Stimulated activated naive CD8-positive, alpha-beta T cell treated with anti-CD3 and anti-CD28 coated beads, Interleukin-15, Interleukin-2, amounts not matched to agents 100 U/mL and 50 U/mL, for 24 hours (primary cell): ENCODE results near the gene BAAT.
"Not testable (repeated sequence)": the region's sequence is repeated elsewhere in the genome, so short reads cannot be mapped to it uniquely, and the experiment has no call there.

Experiments used
- ATAC-seq: fragments of 150-1000 bp; cut with Tn5 transposase; one replicate; pipeline ENCODE4 v1.10.0; 2021
- DNase-seq: peaks from one replicate; pipeline ENCODE4 v3.0.0; 2021

Gene BAAT

GRCh38 chr9:101359679-101360078 is 25.1 kb downstream of the BAAT start:
- ATAC-seq = no peak

DNA sequence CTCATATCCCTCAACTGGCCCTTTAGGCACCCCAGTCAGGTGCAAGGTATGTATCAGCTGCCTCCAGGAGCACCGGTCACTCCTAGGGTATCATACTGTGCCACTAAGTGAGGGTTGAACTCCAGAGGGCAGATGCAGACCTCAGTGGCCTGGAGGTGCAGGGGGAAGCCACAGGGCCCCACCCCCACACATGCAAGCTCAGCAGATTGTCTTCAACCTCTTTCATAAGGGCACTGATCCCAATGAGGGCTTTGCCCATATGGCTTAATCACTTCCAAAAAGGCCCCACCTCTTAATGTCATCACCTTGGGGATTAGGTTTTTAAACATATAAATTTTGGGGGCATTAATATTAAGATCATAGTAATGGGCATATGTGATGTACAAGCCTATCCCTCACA is 28.2 kb downstream of the BAAT start:
- DNase-seq = no peak
- ATAC-seq = no peak

More at GRCh38 chr9:101359679-101360078, 25.1 kb downstream of the BAAT start:
- DNase-seq = no peak

GRCh38 chr9:101354765-101355708 is 29.8 kb downstream of the BAAT start:
- ATAC-seq (no peak), DNase-seq (no peak)

DNA sequence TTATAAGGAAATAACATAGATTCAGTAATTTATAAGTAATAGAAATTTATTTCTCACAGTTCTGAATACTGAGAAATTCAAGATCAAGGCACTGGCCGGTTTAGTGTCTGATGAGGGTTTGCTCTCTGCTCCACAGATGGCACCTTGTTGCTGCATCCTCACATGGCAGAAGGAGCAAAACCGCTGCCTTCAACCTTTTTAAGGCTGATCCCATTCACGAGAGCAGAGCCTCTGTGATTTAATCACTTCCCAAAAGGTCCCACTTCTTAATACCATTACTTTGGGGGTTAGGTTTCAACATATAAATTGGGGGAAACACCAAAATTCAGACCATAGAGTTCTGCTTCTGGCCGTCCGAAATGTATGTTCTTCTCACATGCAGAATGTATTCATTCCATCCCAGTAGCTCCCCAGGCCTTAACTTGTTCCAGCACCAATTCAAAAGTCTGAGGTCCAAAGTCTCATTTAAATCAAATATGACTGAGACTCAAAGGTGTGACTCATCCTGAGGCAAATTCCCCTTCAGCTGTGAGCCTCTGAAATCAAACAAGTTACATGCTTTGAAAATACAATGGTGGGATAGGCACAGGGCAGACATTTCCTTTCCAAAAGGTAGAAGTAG is 30.6 kb downstream of the BAAT start:
- ATAC-seq = no peak
- no peak for DNase-seq

GRCh38 chr9:101353683-101354082 is 31.1 kb downstream of the BAAT start:
- no peak for ATAC-seq
- DNase-seq = no peak

DNA sequence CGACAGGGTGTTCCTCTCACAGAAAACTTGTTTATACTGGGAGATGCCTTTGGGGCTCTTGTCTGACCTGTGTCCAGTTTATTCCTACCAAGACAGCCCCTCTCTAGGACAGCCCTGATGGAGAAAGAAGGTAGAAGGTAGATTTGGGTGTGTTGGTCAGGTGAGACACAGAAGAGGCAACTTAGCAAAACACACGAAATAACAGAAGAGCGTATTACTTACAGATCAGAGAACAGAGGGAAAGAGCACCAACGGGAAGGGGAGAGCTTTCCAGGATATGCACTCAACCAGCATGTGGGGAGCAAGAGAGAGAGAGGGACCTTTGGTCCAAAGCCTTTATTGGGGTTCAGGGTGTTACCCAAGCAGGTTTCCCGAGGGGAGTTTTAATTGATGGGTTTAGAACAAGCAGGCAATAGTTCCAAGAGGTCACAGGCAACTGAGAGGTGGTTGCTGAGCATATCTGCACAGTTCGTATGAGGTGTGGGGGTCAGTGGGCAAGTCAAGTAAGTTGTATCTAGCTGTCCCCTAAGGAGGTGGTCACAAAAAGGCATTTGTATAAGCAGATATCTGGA is 31.8 kb downstream of the BAAT start:
- ATAC-seq = no peak
- DNase-seq = no peak

DNA sequence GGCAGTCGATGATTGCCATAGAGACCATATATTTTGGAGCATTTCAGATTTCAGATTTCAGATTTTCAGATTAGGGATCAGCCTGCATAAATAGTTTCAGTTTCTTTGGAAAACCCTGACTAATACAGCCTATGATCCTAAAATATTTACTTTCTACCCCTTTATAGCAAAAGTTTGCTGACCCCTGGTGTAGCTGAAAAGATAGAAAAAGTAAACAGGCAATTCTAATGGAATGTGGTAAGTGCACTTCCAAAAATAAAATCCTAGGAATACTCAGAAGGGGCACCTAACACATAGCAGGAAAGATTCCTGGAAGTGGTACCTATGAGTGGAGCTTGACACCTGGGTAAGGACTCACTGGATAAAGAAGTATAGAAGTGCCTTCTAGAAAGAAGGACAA is 34.5 kb downstream of the BAAT start:
- DNase-seq (no peak), ATAC-seq (no peak)

DNA sequence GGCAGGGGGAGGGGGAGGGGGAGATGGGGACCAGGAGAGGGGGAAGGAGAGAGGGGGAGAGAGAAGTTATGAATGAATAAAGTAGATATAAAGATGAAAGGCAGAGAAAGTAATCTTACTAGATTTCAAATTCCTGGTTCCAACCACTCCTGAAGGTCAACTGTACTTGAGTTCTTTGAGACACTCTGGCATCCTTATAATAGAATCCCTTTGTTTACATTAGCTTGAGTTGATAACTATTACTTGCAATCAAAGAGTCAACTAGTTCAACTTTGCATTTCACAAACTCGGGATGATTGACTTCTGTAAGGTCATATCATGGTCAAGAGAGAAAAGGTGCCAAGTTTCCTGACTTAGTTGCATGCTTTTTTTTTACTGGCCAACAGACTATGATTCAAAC is 42.2 kb downstream of the BAAT start:
- ATAC-seq = no peak
- no peak for DNase-seq

DNA sequence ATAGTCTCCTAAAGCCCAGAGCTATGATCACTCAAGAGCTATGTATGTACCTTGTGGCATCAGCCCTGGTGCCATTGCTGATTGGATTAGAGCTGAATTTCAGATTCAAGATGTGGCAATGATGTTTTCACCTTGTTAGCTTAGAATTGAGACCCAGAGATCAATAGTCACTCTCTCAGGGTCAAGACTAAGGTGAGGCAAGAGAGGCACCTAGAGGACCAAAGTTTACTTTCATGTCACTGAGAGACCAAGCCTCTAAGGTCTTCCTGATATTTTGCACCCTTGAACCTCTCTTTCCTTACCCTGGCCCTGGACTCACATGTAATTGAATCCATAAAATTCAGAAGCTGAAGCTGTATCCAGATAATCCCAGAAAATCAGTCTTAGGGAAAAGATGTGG is 42.8 kb downstream of the BAAT start:
- ATAC-seq = no peak
- no peak for DNase-seq

GRCh38 chr9:101337237-101337636 is 47.6 kb downstream of the BAAT start:
- ATAC-seq = no peak
- no peak for DNase-seq

GRCh38 chr9:101336091-101336490 is 48.7 kb downstream of the BAAT start:
- ATAC-seq = no peak
- DNase-seq = no peak

- DNase-seq (no peak), ATAC-seq (no peak)
Measured at GRCh38 chr9:101333926-101334702, 50.7 kb downstream of the BAAT start.

- no peak for ATAC-seq
- DNase-seq = no peak
Measured at GRCh38 chr9:101333490-101333889, 51.3 kb downstream of the BAAT start.

GRCh38 chr9:101332362-101332761 is 52.4 kb downstream of the BAAT start:
- ATAC-seq = no peak
- DNase-seq = no peak

- ATAC-seq, DNase-seq: not testable (repeated sequence)
Measured at GRCh38 chr9:101327422-101327909, 57.3 kb downstream of the BAAT start.

DNA sequence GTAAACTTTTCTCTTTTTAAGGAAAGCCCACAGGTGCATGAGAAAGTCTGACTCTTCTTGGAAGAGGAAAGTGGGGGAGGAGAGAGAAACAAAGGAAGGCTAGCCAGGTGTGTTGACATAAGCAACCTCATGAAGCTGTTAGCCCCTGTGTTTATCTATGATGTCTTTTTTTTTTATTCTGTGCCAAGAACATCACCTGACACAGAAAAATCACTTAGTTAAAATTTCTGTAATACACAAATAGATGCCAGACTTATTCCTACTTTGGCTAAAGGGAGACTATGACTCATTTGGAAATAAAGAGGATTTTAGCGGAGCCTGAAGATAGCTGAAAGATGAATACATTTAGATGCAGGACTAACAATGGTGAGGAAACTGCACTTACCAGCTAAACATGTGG is 58.3 kb downstream of the BAAT start:
- ATAC-seq (no peak), DNase-seq (no peak)

DNA sequence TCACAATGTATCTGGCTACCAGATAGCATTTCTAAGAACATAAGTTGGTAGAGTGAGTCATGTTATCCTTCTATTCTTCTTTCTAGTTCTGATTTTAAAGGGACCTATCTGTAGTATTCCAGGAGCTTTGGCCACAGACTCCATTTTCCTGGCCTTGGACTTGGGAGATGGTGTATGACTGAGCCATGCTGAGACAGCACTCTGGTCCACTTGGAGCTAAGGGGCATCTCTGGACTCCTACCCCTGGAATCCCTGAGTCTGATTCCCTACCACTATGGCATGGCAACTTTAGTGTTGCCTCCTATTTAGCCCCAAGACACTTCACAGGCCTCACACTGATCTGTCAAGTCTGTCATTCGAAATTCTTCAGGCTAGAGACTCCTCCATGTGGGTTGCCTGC is 58.8 kb downstream of the BAAT start:
- ATAC-seq = no peak
- DNase-seq = no peak

DNA sequence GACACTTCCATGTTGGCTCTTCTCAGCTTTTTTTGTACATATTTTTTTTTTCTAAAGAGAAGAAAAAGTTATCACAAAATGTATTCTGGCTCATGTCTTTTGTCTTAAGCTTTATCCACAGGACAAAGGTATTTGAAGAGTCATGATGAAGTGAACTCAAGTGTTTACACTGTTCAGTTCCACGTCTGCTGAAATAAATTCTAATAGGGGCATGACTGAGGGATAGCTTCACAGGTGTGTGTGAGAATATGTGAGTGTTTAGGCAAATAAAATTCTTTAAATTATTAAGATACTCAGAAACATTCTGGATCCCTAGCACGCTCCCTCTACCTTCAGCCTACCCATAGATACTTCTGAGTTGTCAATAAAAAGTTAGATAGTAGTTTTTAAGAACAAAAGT is 59.8 kb downstream of the BAAT start:
- ATAC-seq = no peak
- DNase-seq = no peak

DNA sequence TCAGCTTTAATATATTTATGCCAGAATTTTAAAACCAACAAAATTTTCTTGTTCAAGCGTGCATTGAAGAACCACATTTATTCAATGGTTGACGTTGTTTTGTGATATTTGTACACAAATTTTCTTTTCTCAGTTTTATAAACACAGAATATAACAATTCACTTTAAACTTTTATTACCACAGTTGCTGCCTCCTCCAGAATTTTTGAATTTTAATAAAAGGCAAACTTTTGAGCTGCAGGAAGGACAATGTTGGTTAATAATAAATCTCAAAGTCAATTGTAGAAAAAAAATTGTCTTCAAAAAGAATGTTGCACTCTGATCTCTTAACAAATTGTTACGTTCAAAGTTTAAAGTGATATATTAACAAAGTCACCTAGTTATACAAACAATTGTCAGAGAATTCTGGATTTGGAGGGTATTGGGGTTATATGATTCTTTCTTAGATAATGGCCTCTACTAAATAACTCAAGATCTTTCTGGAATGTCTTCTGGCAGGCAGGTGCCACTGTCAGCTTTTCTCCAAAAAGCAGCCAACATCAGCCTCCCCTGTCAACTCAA is 60.5 kb downstream of the BAAT start:
- no peak for DNase-seq
- no peak for ATAC-seq

DNA sequence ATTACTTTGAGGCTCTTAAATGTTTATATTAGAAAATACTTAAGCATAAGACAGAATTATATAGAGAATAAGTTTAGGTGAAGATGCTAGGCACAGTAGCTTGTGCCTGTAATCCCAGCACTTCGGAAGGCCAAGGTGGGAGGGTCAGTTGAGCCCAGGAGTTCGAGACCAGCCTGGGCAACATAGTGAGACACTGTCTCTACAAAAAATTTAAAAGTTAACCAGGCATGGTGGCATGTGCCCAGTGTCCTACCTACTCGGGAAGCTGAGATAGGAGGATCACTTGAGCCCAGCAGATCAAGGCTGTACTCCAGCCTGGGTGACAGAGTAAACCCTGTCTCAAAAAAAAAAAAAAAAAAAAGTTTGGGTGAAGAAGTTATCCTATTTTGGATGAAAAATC is 61.7 kb downstream of the BAAT start:
- no peak for DNase-seq
- ATAC-seq = no peak

- no peak for ATAC-seq
Measured at GRCh38 chr9:101317735-101318134, 67.1 kb downstream of the BAAT start.

DNA sequence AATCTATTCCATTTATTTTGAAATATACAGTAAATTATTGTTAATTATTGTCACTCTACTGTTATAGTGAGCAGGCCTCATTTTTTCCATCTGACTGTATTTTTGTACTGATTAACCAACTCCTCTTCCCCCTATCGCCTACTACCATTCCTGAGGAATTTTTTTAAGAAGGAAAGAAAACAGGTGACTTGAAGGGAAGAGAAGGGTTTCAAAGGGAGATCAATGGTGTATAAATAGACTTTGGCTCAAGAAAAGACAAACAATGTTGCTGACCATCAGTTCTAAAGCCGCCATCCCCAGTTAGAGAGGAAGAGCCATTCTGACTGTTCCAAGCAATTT is 69.7 kb downstream of the BAAT start:
- DNase-seq (no peak), ATAC-seq (no peak)

More at GRCh38 chr9:101317735-101318134, 67.1 kb downstream of the BAAT start:
- DNase-seq = no peak
